ENCODE results near the gene ZNF417.

ZNF417 gene

DNA sequence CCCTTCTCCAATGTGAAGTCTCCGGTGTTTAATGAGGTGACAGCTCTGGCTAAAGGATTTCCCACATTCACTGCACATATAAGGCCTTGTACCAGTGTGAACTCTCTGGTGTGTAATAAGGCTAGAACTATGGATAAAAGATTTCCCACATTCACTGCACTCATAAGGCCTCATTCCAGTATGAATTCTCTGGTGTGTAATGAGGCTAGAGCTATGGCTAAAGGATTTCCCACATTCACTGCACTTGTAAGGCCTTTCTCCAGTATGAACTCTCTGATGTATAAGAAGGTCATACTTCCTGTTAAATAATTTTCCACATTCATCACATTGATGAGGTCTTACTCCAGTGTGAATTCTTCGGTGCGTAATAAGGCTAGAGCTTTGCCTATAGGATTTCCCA, 25.2 kb upstream of the ZNF417 start:
- no peaks in the 10 kb centered on the region for H4K20me1 ChIP-seq (ENCODE audit: insufficient read depth)
- no peaks in the 10 kb centered on the region for H3K36me3 ChIP-seq (ENCODE audit: insufficient read depth)
- no peaks in the 10 kb centered on the region for H3K4me1 ChIP-seq (ENCODE audit: low read depth, poor library complexity, severe bottlenecking)
- H2AFZ ChIP-seq (ENCODE audit: low read depth), result no peak overlapping the region
- no peak overlapping the region for H3K4me3 ChIP-seq (IDR thresholded peaks at IDR 0.05; ENCODE audit: insufficient read depth, low read depth, low read length)
- H3K79me2 ChIP-seq (ENCODE audit: insufficient read depth, low read depth), result no peaks in the 10 kb centered on the region
- H3K4me2 ChIP-seq, result no peak overlapping the region
- H3K9ac ChIP-seq, result no peak overlapping the region
- H3K27ac ChIP-seq, result no peak overlapping the region
- no peaks in the 10 kb centered on the region for H3K27me3 ChIP-seq (ENCODE audit: insufficient read depth, low read depth)
- TF ChIP-seq CTCF (conservative IDR thresholded peaks at IDR 0.05; ENCODE audit: low read depth, low read length), result no peak

- Histone ChIP-seq H3K27me3 (ENCODE audit: insufficient read depth, low read depth) (peaks cover 5% of the 10 kb centered on the region; the same call in 1 of the 2 replicates), H4K20me1 (ENCODE audit: insufficient read depth) (no peaks in the 10 kb centered on the region), H3K27ac (no peak overlapping the region), H2AFZ (ENCODE audit: low read depth) (no peak overlapping the region), H3K36me3 (ENCODE audit: insufficient read depth) (no peaks in the 10 kb centered on the region), H3K4me1 (ENCODE audit: low read depth, poor library complexity, severe bottlenecking) (no peaks in the 10 kb centered on the region), H3K4me3 (IDR thresholded peaks at IDR 0.05; ENCODE audit: insufficient read depth, low read depth, low read length) (no peak overlapping the region), H3K79me2 (ENCODE audit: insufficient read depth, low read depth) (no peaks in the 10 kb centered on the region), H3K4me2 (no peak overlapping the region), H3K9ac (no peak overlapping the region)
- TF ChIP-seq CTCF (conservative IDR thresholded peaks at IDR 0.05; ENCODE audit: low read depth, low read length), result no peak
These were observed 19.3 kb upstream of the ZNF417 start for GRCh38 chr19:57935731-57936130.

DNA sequence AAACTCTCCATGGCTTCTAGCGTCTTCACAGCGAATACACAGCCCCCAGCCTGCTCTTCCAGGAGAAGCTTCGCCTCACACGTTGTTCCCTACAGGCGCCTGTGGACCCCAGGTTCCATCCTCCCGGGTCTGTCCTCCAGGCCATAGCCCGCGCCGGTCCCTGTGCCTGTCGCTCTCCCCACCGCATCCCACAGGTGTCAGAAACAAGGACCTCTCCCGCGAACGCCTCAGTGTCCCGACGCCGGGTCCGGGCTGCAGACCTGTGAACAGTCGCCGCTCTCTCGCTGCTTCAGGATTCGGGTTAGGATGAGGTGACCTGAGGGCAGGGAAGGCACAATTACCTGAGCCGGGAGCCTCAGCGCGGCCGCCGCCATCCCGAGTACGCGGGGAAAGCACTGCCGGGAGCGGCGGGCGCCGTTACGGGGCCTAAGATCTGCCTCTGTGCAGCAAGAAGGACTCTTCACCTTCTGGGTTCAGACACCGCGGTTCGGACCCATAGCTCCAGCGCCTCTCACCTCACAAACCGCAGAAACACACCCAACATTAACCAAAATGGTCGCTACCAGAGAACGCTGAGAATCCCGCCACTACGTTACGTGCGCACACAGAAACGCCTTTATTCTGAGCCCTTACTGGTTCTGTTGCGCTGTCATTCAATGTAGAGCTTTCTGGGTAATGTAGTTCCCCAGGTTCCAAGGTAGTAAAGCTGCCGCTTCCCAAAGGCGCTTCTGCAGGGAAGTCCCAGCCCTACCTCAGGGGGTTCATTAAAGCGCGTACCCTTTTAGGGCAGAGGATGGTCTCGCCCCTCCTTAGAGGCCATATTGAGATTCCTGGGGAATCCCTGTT, 18.7 kb upstream of the ZNF417 start, which contains the start of gene ZNF418:
ZNF418 (minus strand) TSS at position 583 of the 846 bp plus-strand sequence. CDS start 1,580 bp downstream, outside the sequence.
- H3K79me2 ChIP-seq (ENCODE audit: insufficient read depth, low read depth), result no peaks in the 10 kb centered on the region
- no peak within 1 kb of the TSS for H2AFZ ChIP-seq (ENCODE audit: low read depth)
- H3K27ac ChIP-seq, result no peak within 1 kb of the TSS
- H3K36me3 ChIP-seq (ENCODE audit: insufficient read depth), result no peaks in the 10 kb centered on the region
- H3K27me3 ChIP-seq (ENCODE audit: insufficient read depth, low read depth), result peaks cover 5% of the 10 kb centered on the region; the same call in 1 of the 2 replicates
- H3K4me3 ChIP-seq (IDR thresholded peaks at IDR 0.05; ENCODE audit: insufficient read depth, low read depth, low read length), result no peak within 1 kb of the TSS
- no peaks in the 10 kb centered on the region for H3K4me1 ChIP-seq (ENCODE audit: low read depth, poor library complexity, severe bottlenecking)
- H3K9ac ChIP-seq, result no peak within 1 kb of the TSS
- no peak within 1 kb of the TSS for H3K4me2 ChIP-seq
- no peaks in the 10 kb centered on the region for H4K20me1 ChIP-seq (ENCODE audit: insufficient read depth)
- TF ChIP-seq CTCF (conservative IDR thresholded peaks at IDR 0.05; ENCODE audit: low read depth, low read length), result no peak

DNA sequence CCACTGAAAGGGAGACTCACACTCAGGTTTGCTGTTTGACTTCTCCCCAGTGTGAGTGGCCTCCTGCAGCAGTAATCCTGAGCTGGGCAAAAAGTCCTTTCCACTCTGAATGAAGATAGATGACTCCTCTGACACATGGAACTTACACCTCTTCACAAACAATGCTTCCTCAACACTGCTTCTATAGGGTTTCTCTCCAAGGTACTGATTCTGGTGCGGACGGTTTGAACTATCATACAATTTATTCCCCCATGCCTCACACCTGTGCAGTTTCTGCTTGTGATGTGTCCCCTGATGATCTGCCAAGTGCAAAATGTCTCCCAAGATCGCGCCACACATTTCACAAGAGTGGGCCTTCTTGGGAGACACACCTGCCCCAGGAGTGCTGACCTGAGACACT, 11.2 kb upstream of the ZNF417 start:
- Histone ChIP-seq H3K4me3 (IDR thresholded peaks at IDR 0.05; ENCODE audit: insufficient read depth, low read depth, low read length) (no peak overlapping the region), H3K4me1 (ENCODE audit: low read depth, poor library complexity, severe bottlenecking) (no peaks in the 10 kb centered on the region), H3K36me3 (ENCODE audit: insufficient read depth) (no peaks in the 10 kb centered on the region), H4K20me1 (ENCODE audit: insufficient read depth) (no peaks in the 10 kb centered on the region), H3K27me3 (ENCODE audit: insufficient read depth, low read depth) (no peaks in the 10 kb centered on the region; the same call in 1 of the 2 replicates), H3K27ac (no peak overlapping the region), H2AFZ (ENCODE audit: low read depth) (no peak overlapping the region), H3K4me2 (no peak overlapping the region), H3K9ac (no peak overlapping the region), H3K79me2 (ENCODE audit: insufficient read depth, low read depth) (no peaks in the 10 kb centered on the region)
- TF ChIP-seq CTCF (conservative IDR thresholded peaks at IDR 0.05; ENCODE audit: low read depth, low read length), result no peak
